IMR-90 (cell line): ENCODE measurements around the gene WNT4. TPM values are rescaled to one million over a fixed set of nuclear protein-coding genes. Genes with fewer than 3 reads are reported as not detected.
"Not testable (repeated sequence)": the region's sequence is repeated elsewhere in the genome, so short reads cannot be mapped to it uniquely, and the experiment has no call there.

Experiments used
- ATAC-seq: fragments of 200-7000 bp; cut with Tn5 transposase; 2 replicates; pipeline ENCODE4 v1.9.1; 2020; ENCODE audit warnings: low read depth, mild to moderate bottlenecking, moderate library complexity
- BruUV-seq: library from RNA; stranded (reverse); fragments of 400-500 nt; replicated peaks from 2 replicates; lab custom pipeline; 2021; lab: Mats Ljungman, UMichigan
- CTCF ChIA-PET: fragments of 300-600 bp; formaldehyde crosslinking; extraction: SDS; loops from one replicate; lab custom pipeline; 2021; ENCODE audit warnings: antibody characterized with exemption; lab: Yijun Ruan, JAX
- POLR2A ChIA-PET: fragments of 300-600 bp; sonication (Branson Sonifier 250); formaldehyde crosslinking; loops from one replicate; lab custom pipeline; 2022; ENCODE audit warnings: antibody characterized with exemption; ENCODE audit not compliant: unreplicated experiment; lab: Charles Lee
- DNase-seq: peaks from one replicate; pipeline ENCODE4 v3.0.0; 2013
- H2AFZ ChIP-seq: replicated peaks from 2 replicates; pipeline ENCODE3; 2013; ENCODE audit warnings: low read length, mild to moderate bottlenecking; ENCODE audit not compliant: poor library complexity
- H2AK5ac ChIP-seq: 2 replicates; pipeline ENCODE4 v1.6.1; 2013; ENCODE audit warnings: low read depth, low read length, inconsistent platforms
- H2AK9ac ChIP-seq: replicated peaks from 2 replicates; pipeline ENCODE3; 2013; ENCODE audit warnings: mild to moderate bottlenecking, low read depth, low read length, moderate library complexity; ENCODE audit not compliant: poor library complexity
- H2BK120ac ChIP-seq: 2 replicates; pipeline ENCODE4 v1.6.1; 2013; ENCODE audit warnings: low read depth, low read length, inconsistent platforms
- H2BK15ac ChIP-seq: 3 replicates; pipeline ENCODE4 v1.6.1; 2013; ENCODE audit warnings: low read depth, low read length, inconsistent platforms
- H2BK20ac ChIP-seq: 2 replicates; pipeline ENCODE4 v1.6.1; 2013; ENCODE audit warnings: low read depth, mild to moderate bottlenecking, inconsistent platforms, low read length, moderate library complexity
- H2BK5ac ChIP-seq: 2 replicates; pipeline ENCODE4 v1.6.1; 2013; ENCODE audit warnings: mild to moderate bottlenecking, low read depth, low read length, inconsistent platforms; ENCODE audit not compliant: poor library complexity, severe bottlenecking
- H3K14ac ChIP-seq: replicated peaks from 2 replicates; pipeline ENCODE4 v1.6.1; 2013; ENCODE audit warnings: low read depth, low read length, inconsistent platforms
- H3K18ac ChIP-seq: 2 replicates; pipeline ENCODE4 v1.6.1; 2013; ENCODE audit warnings: low read depth, low read length, control low read depth
- H3K23ac ChIP-seq: 2 replicates; pipeline ENCODE4 v1.6.1; 2013; ENCODE audit warnings: low read depth, low read length, inconsistent platforms
- H3K27ac ChIP-seq: 2 replicates; pipeline ENCODE4 v1.5.1; 2013; ENCODE audit warnings: mild to moderate bottlenecking, control low read depth, low read length; ENCODE audit not compliant: insufficient read depth
- H3K27me3 ChIP-seq: 2 replicates; pipeline ENCODE4 v1.6.1; 2013; ENCODE audit warnings: low read length; ENCODE audit not compliant: control insufficient read depth, insufficient read depth
- H3K36me3 ChIP-seq: 2 replicates; pipeline ENCODE4 v1.6.1; 2013; ENCODE audit warnings: low read length, mixed read lengths; ENCODE audit not compliant: control insufficient read depth, insufficient read depth
- H3K4ac ChIP-seq: 2 replicates; pipeline ENCODE4 v1.6.1; 2013; ENCODE audit warnings: low read depth, low read length, inconsistent platforms
- H3K4me1 ChIP-seq: 2 replicates; pipeline ENCODE4 v1.6.1; 2013; ENCODE audit warnings: low read length, mixed read lengths; ENCODE audit not compliant: control insufficient read depth, insufficient read depth
- H3K4me2 ChIP-seq: 2 replicates; pipeline ENCODE4 v1.6.1; 2013; ENCODE audit warnings: low read depth, mild to moderate bottlenecking, control low read depth, low read length, moderate library complexity
- H3K4me3 ChIP-seq: 2 replicates; pipeline ENCODE4 v1.5.1; 2013; ENCODE audit warnings: low read depth, mild to moderate bottlenecking, control low read depth, low read length, moderate library complexity; ENCODE audit not compliant: insufficient read depth
- H3K56ac ChIP-seq: 2 replicates; pipeline ENCODE4 v1.6.1; 2013; ENCODE audit warnings: low read length, inconsistent platforms; ENCODE audit not compliant: insufficient read depth; ENCODE audit errors: extremely low read depth
- H3K79me1 ChIP-seq, 2 experiments: 2 replicates each; pipeline ENCODE4 v1.6.1; 2013; ENCODE audit warnings: low read length in 2 of 2, inconsistent platforms in 1 of 2, low read depth in 1 of 2
- H3K9ac ChIP-seq: 2 replicates; pipeline ENCODE4 v1.6.1; 2013; ENCODE audit warnings: low read depth, low read length, control low read depth
- H3K9me1 ChIP-seq: 2 replicates; pipeline ENCODE4 v1.6.1; 2013; ENCODE audit warnings: low read length, inconsistent platforms; ENCODE audit not compliant: insufficient read depth
- H3K9me3 ChIP-seq: 2 replicates; pipeline ENCODE4 v1.6.1; 2013; ENCODE audit warnings: low read length; ENCODE audit not compliant: control insufficient read depth, insufficient read depth
- H4K20me1 ChIP-seq: 2 replicates; pipeline ENCODE4 v1.6.1; 2013; ENCODE audit warnings: low read length, inconsistent platforms; ENCODE audit not compliant: insufficient read depth
- H4K5ac ChIP-seq: 2 replicates; pipeline ENCODE4 v1.6.1; 2013; ENCODE audit warnings: mild to moderate bottlenecking, low read depth, low read length, control low read depth
- H4K8ac ChIP-seq, 2 experiments: 2 replicates each; pipeline ENCODE4 v1.6.1; 2013; ENCODE audit warnings: low read depth in 2 of 2, low read length in 2 of 2, control low read depth in 1 of 2, inconsistent platforms in 1 of 2
- H4K91ac ChIP-seq: 2 replicates; pipeline ENCODE4 v1.6.1; 2013; ENCODE audit warnings: low read depth, low read length, inconsistent platforms; ENCODE audit not compliant: insufficient read depth
- SMC3 ChIP-seq: fragments of 150-350 bp; IDR thresholded peaks from 2 replicates; pipeline ENCODE4 v1.6.1; 2016; ENCODE audit warnings: low read depth, mild to moderate bottlenecking, antibody characterized with exemption, low read length, moderate library complexity
- WGBS, 2 experiments: methylation state at CpG; one replicate each; pipeline versions ENCODE4 v1.1.5 to v1.1.7; 2013; ENCODE audit warnings: missing lambda C conversion rate in 2 of 2; ENCODE audit not compliant: insufficient read length in 1 of 2; ENCODE audit errors: extremely low coverage in 2 of 2; 5-methylcytosine and 5-hydroxymethylcytosine counted together
- dilution Hi-C: fragments of 300-500 bp; cut with HindIII; formaldehyde crosslinking; loops from one replicate; pipeline ENCODE4 v1.14.3; 2018; ENCODE audit warnings: low sequenced_read_pairs; ENCODE audit not compliant: unreplicated experiment
- in situ Hi-C: fragments of 300-500 bp; cut with MboI; formaldehyde crosslinking; loops from 3 replicates; pipeline ENCODE4 v1.14.3; 2019; ENCODE audit warnings: low sequenced_read_pairs, inconsistent platforms, mixed read lengths
- intact Hi-C: fragments of 100-400 bp; cut with micrococcal nuclease; formaldehyde crosslinking; loops from 2 replicates; pipeline ENCODE4 v1.10.0; 2022
- polyA plus RNA-seq, 3 experiments: library from polyadenylated mRNA; depleted of rRNA; stranded (reverse); fragments of >200 nt; gene quantifications; 2 replicates each; pipeline ENCODE4 v1.2.3, GENCODE V29; 2012; ENCODE audit warnings: low replicate concordance in 1 of 3
- total RNA-seq: library from RNA; depleted of rRNA; stranded (reverse); fragments of >200 nt; gene quantifications from 2 replicates; pipeline ENCODE4 v1.2.3, GENCODE V29; 2012

The WNT4 gene
- total and polyA plus RNA-seq, 2 of the 4 experiments (the other 2 are of a cell fraction): not detected

DNA sequence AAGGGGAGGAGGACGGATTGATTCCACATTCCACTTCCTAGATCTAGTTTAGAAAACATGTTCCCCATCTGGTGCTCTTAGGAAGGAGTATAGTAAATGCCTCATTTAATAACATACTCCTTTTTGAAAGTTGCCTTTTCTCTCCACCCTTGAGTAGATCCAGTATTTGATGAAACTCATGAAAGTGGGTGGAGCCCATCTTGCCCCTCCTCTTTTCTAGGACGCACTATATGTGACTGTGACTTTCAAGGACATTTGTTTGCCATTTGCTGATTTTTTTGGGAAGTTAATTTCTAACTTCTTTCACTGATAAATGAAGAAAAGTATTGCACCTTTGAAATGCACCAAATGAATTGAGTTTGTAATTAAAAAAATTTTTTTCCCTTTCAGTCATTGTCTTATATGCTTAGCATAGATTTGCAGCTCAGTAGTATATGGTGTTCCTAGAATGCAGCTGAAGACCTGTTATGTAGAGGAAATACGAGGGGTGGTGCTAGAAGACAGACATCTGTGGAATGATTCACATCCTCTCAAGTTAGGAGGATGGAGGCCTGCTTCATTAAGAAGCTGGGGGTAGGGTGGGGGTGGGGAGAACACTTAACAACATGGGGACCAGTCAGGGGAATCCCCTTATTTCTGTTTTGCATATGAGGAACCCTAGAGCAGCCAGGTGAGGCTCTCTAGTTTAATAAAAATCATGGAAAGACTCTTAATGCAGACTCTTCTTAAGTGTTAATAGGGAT lies 50.7 kb downstream of the WNT4 start:
- DNase-seq (peak; percentile 76), ATAC-seq (peak; percentile 67)
- ChIA-PET POLR2A (interaction anchor here (0.7 kb wide), 1 partner anchor 165 kb away, joined by 16 read pairs; no protein-coding TSS in a partner anchor), CTCF (interaction anchor here (1.0 kb wide), 1 partner anchor 159 kb away, joined by 3 read pairs; no protein-coding TSS in a partner anchor)
- H2AK9ac ChIP-seq, H2BK5ac ChIP-seq, H3K9me1 ChIP-seq, H2AK5ac ChIP-seq, H3K4ac ChIP-seq, H3K9me3 ChIP-seq, H4K91ac ChIP-seq, H3K4me3 ChIP-seq, H3K4me2 ChIP-seq, dilution Hi-C loops, H2BK120ac ChIP-seq, in situ Hi-C loops, H3K18ac ChIP-seq, H2BK20ac ChIP-seq, H3K27ac ChIP-seq, H4K5ac ChIP-seq, H3K27me3 ChIP-seq, H2AFZ ChIP-seq, H3K9ac ChIP-seq, H3K14ac ChIP-seq, intact Hi-C loops, H2BK15ac ChIP-seq, H4K8ac ChIP-seq, H3K23ac ChIP-seq, H3K56ac ChIP-seq: not testable (repeated sequence)
- TF ChIP-seq SMC3: 0 out of 2 replicates have a peak, but pooled peaks have one; percentile 3
- peaks cover 85% of the 10 kb centered on the region for H4K20me1 ChIP-seq
- 0% methylated on average over 1 of the region's 3 CpGs; no CpG with 5 or more reads in 1 of the 2 experiments for WGBS, 2 experiments
- H3K79me1 ChIP-seq: peaks cover 17 to 69% of the 10 kb centered on the region in 2 experiments
- BruUV-seq: TSS peak; percentile 97
- H3K36me3 ChIP-seq: peaks cover 19% of the 10 kb centered on the region
- H3K4me1 ChIP-seq: peaks cover 17% of the 10 kb centered on the region
